GM12878 (cell line): ENCODE results near the gene SUCO. TPM values are rescaled to one million over a fixed set of nuclear protein-coding genes. Genes with fewer than 3 reads are reported as not detected.

Source experiments
- ATAC-seq: fragments of 200-7000 bp; cut with Tn5 transposase; 3 replicates; pipeline ENCODE4 v1.9.1; 2020; ENCODE audit warnings: mild to moderate bottlenecking, moderate library complexity
- BruUV-seq: library from RNA; stranded (reverse); fragments of 400-500 nt; replicated peaks from 2 replicates; lab custom pipeline; 2021; lab: Mats Ljungman, UMichigan
- CTCF ChIA-PET: fragments of 300-600 bp; sonication (Branson Sonifier 250); formaldehyde crosslinking; extraction: SDS; loops from one replicate; lab custom pipeline; 2021; ENCODE audit warnings: inconsistent platforms; lab: Yijun Ruan, JAX
- POLR2A ChIA-PET: fragments of 350-600 bp; formaldehyde crosslinking; extraction: SDS; loops from one replicate; lab custom pipeline; 2021; ENCODE audit warnings: inconsistent platforms; lab: Charles Lee
- RAD21 ChIA-PET: fragments of 300-600 bp; sonication (Branson Sonifier 250); formaldehyde crosslinking; loops from one replicate; lab custom pipeline; 2023; ENCODE audit warnings: antibody characterized with exemption; ENCODE audit not compliant: unreplicated experiment; lab: Charles Lee
- SMC1A ChIA-PET: fragments of 300-600 bp; sonication (Branson Sonifier 250); formaldehyde crosslinking; loops from one replicate; lab custom pipeline; 2023; ENCODE audit not compliant: unreplicated experiment, uncharacterized antibody; lab: Charles Lee
- DNase-seq: peaks from one replicate; pipeline ENCODE4 v3.0.0-alpha.2; 2011; ENCODE audit warnings: low read depth, low spot score
- FAIRE-seq: peaks from 3 replicates; lab custom pipeline; 2011; peaks lifted over from hg19 to GRCh38; lab: Jason Lieb, UNC
- H2AFZ ChIP-seq: 2 replicates; pipeline ENCODE4 v1.6.0; 2011; ENCODE audit warnings: low read depth, low read length, control low read depth; ENCODE audit not compliant: control insufficient read depth
- H3K27ac ChIP-seq: 2 replicates; pipeline ENCODE4 v1.5.1; 2011; ENCODE audit warnings: control low read depth; ENCODE audit not compliant: control insufficient read depth, insufficient read depth
- H3K27me3 ChIP-seq, 2 experiments: replicated peaks in 1 of 2; 2 replicates each; pipeline versions ENCODE4 v1.6.0 to v1.6.1; 2011; ENCODE audit warnings: low read length in 1 of 2; ENCODE audit not compliant: control insufficient read depth in 2 of 2, insufficient read depth in 2 of 2
- H3K36me3 ChIP-seq, 2 experiments: 2 replicates each; pipeline ENCODE4 v1.5.1; 2011; ENCODE audit warnings: low read length in 1 of 2; ENCODE audit not compliant: control insufficient read depth in 2 of 2, insufficient read depth in 2 of 2
- H3K4me1 ChIP-seq: 2 replicates; pipeline ENCODE4 v1.6.1; 2011; ENCODE audit warnings: mild to moderate bottlenecking, low read length, moderate library complexity, mixed read lengths; ENCODE audit not compliant: control insufficient read depth, insufficient read depth
- H3K4me2 ChIP-seq: 2 replicates; pipeline ENCODE4 v1.6.0; 2011; ENCODE audit warnings: control low read depth; ENCODE audit not compliant: control insufficient read depth, insufficient read depth
- H3K4me3 ChIP-seq: fragments of 200-600 bp; sonication (generic); 2 replicates; pipeline ENCODE4 v1.5.1; 2016
- H3K79me2 ChIP-seq: 2 replicates; pipeline ENCODE4 v1.6.0; 2011; ENCODE audit warnings: low read length; ENCODE audit not compliant: control insufficient read depth, insufficient read depth
- H3K9ac ChIP-seq: 2 replicates; pipeline ENCODE4 v1.8.0; 2011; ENCODE audit warnings: low read length, control low read depth, mixed read lengths; ENCODE audit not compliant: control insufficient read depth, insufficient read depth
- H3K9me3 ChIP-seq: replicated peaks from 3 replicates; pipeline ENCODE4 v1.5.1; 2011; ENCODE audit warnings: mild to moderate bottlenecking, low read length; ENCODE audit not compliant: control insufficient read depth, insufficient read depth
- H4K20me1 ChIP-seq: 2 replicates; pipeline ENCODE4 v1.6.0; 2011; ENCODE audit not compliant: control insufficient read depth, insufficient read depth
- CEBPZ ChIP-seq: fragments of 150-350 bp; IDR thresholded peaks from 2 replicates; pipeline ENCODE4 v1.6.1; 2016; ENCODE audit warnings: low read depth, low read length
- IKZF1 ChIP-seq: fragments of 450-650 bp; conservative IDR thresholded peaks from 2 replicates; pipeline ENCODE4 v1.6.1; 2017; ENCODE audit warnings: antibody characterized with exemption, mild to moderate bottlenecking
- NFYA ChIP-seq: IDR thresholded peaks from 2 replicates; pipeline ENCODE4 v1.6.1; 2011; ENCODE audit warnings: low read depth, mild to moderate bottlenecking, low read length, improper control_type of control experiment, borderline replicate concordance
- POLR2AphosphoS2 ChIP-seq: IDR thresholded peaks from 2 replicates; pipeline ENCODE4 v1.6.1; 2011; ENCODE audit warnings: low read depth, mild to moderate bottlenecking, low read length, improper control_type of control experiment, moderate library complexity
- POU2F2 ChIP-seq: IDR thresholded peaks from 3 replicates; pipeline ENCODE4 v1.6.1; 2011; ENCODE audit warnings: low read depth, mild to moderate bottlenecking, low read length, borderline replicate concordance
- RB1 ChIP-seq: fragments of 450-650 bp; formaldehyde crosslinking; IDR thresholded peaks from 2 replicates; pipeline ENCODE4 v1.6.1; 2017; ENCODE audit warnings: mild to moderate bottlenecking, borderline replicate concordance
- RELB ChIP-seq: fragments of 450-650 bp; IDR thresholded peaks from 2 replicates; pipeline ENCODE4 v1.6.1; 2017; ENCODE audit warnings: low read depth, mild to moderate bottlenecking, moderate library complexity
- SREBF1 ChIP-seq: IDR thresholded peaks from 2 replicates; pipeline ENCODE4 v1.6.1; 2012; ENCODE audit warnings: mild to moderate bottlenecking, low read length
- ZNF384 ChIP-seq: IDR thresholded peaks from 2 replicates; pipeline ENCODE4 v1.6.1; 2012; ENCODE audit warnings: low read depth, mild to moderate bottlenecking, low read length, improper control_type of control experiment, borderline replicate concordance
- WGBS: methylation state at CpG from one replicate; pipeline ENCODE4 v1.1.6; 2016; ENCODE audit warnings: low lambda C conversion rate; ENCODE audit not compliant: insufficient replicate concordance, insufficient coverage; ENCODE audit errors: missing lambda C conversion rate; 5-methylcytosine and 5-hydroxymethylcytosine counted together
- in situ Hi-C: fragments of 300-500 bp; cut with MboI; formaldehyde crosslinking; loops from 9 replicates; pipeline ENCODE4 v1.14.3; 2018; ENCODE audit warnings: mixed read lengths
- intact Hi-C: fragments of 100-400 bp; cut with micrococcal nuclease; formaldehyde crosslinking; loops from one replicate; pipeline ENCODE4 v1.14.2; 2022; ENCODE audit not compliant: unreplicated experiment
- polyA plus RNA-seq, 11 experiments: library from polyadenylated mRNA; depleted of rRNA in 4 of 11; unstranded in 6 of 11; stranded (reverse) in 5 of 11; fragments of >200 nt; fragmentation: Nextera tagmentation in 4 of 11; fragmentation: Illumina TruSeq in 1 of 11; extraction: Ambion mirVana in 4 of 11; extraction: Trizol in 1 of 11; gene quantifications; 1 replicate in 1 of 11; 2 replicates in 10 of 11; pipeline versions ENCODE4 v1.2.1 to v1.2.3, GENCODE V29; 2011 to 2016; ENCODE audit warnings: inconsistent platforms in 2 of 11, missing spikeins in 2 of 11, low read depth in 1 of 11
- total RNA-seq, 4 experiments: library from RNA; depleted of rRNA in 3 of 4; stranded (reverse); fragments of >200 nt in 3 of 4; fragmentation: Illumina TruSeq in 1 of 4; extraction: Trizol in 1 of 4; gene quantifications; 2 replicates each; pipeline versions ENCODE4 v1.2.1 to v1.2.3, GENCODE V29; 2013 to 2021

Gene SUCO
- total and polyA plus RNA-seq, 10 of the 15 experiments (the other 5 are each of a cell fraction or from before 2014, with no cell fraction given) = 1.7 to 15.3 (median 8.4) TPM

- CTCF ChIA-PET = no interaction called here
- peaks cover 12% of the 10 kb centered on the region for H3K4me1 ChIP-seq
- no peak overlapping the region for H3K4me2 ChIP-seq
- no peaks in the 10 kb centered on the region for H3K79me2 ChIP-seq
- no peaks in the 10 kb centered on the region for H3K36me3 ChIP-seq
- no peaks in the 10 kb centered on the region for H3K9me3 ChIP-seq
- H3K9ac ChIP-seq = no peak overlapping the region
- no peak overlapping the region for H3K27ac ChIP-seq
- H2AFZ ChIP-seq = no peak overlapping the region
- no peak overlapping the region for H3K4me3 ChIP-seq
- SMC1A ChIA-PET = no interaction called here
- in situ Hi-C loops = no loop called here
- peaks cover 1 to 9% of the 10 kb centered on the region in 2 experiments for H3K27me3 ChIP-seq
- no peak for ATAC-seq
- no peaks in the 10 kb centered on the region for H4K20me1 ChIP-seq
- no TSS peak for BruUV-seq
- FAIRE-seq = no peak
- DNase-seq = no peak
- intact Hi-C loops = no loop called here
- 76% methylated on average over 4 of the region's 4 CpGs for WGBS
- TF ChIP-seq SREBF1 = no peak
- no peak for TF ChIP-seq NFYA
- TF ChIP-seq POLR2AphosphoS2 = no peak
- TF ChIP-seq IKZF1 = no peak
- TF ChIP-seq POU2F2 = no peak
- TF ChIP-seq RELB = no peak
- TF ChIP-seq ZNF384 = no peak
- TF ChIP-seq RB1 = no peak
- no peak for TF ChIP-seq CEBPZ
- POLR2A ChIA-PET = no interaction called here
- RAD21 ChIA-PET = no interaction called here
Observed at GRCh38 chr1:172647987-172648386, 115.0 kb downstream of the SUCO start.
